ENCODE measurements around the gene KRT8. TPM values are rescaled to one million over a fixed set of nuclear protein-coding genes. Genes with fewer than 3 reads are reported as not detected.
A peak's percentile ranks its signal among the peaks of the same experiment; 100 is the strongest.

Gene KRT8
- total RNA-seq, 1 experiment from 2014 or later: 1,655 TPM

DNA sequence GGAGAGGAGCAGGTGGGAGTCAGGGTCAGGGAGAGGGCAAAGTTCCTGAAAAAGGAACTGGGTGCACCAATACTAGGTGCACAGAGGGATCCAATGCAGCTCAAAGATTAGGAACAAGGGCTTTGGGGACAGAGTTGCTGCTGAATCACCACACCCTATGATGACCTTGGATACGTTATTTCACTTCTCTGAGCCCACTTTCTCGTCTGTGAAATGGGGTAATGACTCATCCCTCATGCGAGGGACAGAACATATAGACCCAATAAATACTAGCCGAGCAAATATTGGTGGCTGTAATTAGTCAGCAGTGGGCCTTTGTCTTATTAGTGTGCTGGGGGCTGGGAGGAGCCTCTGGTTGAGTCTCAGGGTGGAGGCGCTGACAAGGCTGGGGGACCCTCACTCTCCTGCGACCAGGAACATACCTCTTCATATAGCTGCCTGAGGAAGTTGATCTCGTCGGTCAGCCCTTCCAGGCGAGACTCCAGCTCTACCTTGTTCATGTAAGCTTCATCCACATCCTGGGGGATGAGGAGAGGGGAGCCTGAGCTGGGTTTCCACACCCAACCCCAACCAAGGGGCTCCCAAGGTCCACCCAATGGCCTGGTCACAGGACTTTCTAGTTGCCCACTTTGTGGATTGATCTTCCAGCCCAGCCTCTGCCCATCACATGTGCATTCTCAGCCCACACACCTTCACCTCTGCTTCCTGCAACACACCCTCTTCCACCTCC, 4.5 kb downstream of the KRT8 start:
- Histone ChIP-seq H3K9ac (ENCODE audit: low read length) (no peak overlapping the region), H3K27ac (ENCODE audit: low read depth, low read length) (peak overlapping the region; percentile 82), H3K4me3 (replicated peaks in 1 of 2; ENCODE audit: low read depth in 1 of 2, low read length in 2 of 2) (no peak overlapping the region), H3K9me2 (ENCODE audit: insufficient read depth) (no peaks in the 10 kb centered on the region), H3K4me1 (ENCODE audit: control insufficient read depth in 1 of 2, insufficient read depth in 2 of 2, low read length in 2 of 2) (peaks cover 57 to 76% of the 10 kb centered on the region in 2 experiments), H3K79me2 (ENCODE audit: insufficient read depth, low read length) (peaks cover 63% of the 10 kb centered on the region), H3K36me3 (ENCODE audit: control insufficient read depth in 1 of 2, insufficient read depth in 2 of 2, low read length in 2 of 2) (peaks cover 27 to 41% of the 10 kb centered on the region in 2 experiments), H2AFZ (ENCODE audit: low read depth, low read length, poor library complexity, severe bottlenecking) (no peak overlapping the region), H4K20me1 (ENCODE audit: insufficient read depth) (peaks cover 33% of the 10 kb centered on the region; the same call in 1 of the 2 replicates), H3K4me2 (ENCODE audit: low read length) (peak overlapping the region; percentile 17; the same call in 1 of the 2 replicates), H3K9me3 (ENCODE audit: control insufficient read depth in 1 of 2, insufficient read depth in 1 of 2, low read depth in 1 of 2, low read length in 2 of 2) (no peaks in the 10 kb centered on the region), H3K27me3 (ENCODE audit: insufficient read depth, low read length) (no peaks in the 10 kb centered on the region)
- DNase-seq (ENCODE audit: low read depth, low spot score) (no peak), ATAC-seq (no peak)
- ChIA-PET RAD21 (ENCODE audit: low non-redundant PET in 1 of 2, low total read pairs in 2 of 2, uncharacterized antibody in 2 of 2, unreplicated experiment in 2 of 2) (no interaction called here), CTCF (interaction anchor here (1.8 kb wide), 1 partner anchor 15 kb away, joined by 4 read pairs; no protein-coding TSS in a partner anchor), POLR2A (interaction anchor here (0.6 to 18.0 kb wide), 7 partner anchors 15 to 753 kb away, joined by 3 to 379 read pairs (median 5); partner anchors contain the start of genes EIF4B and KRT18)
- TF ChIP-seq JUND (IDR thresholded peaks at IDR 0.05): no peak
- TF ChIP-seq, protein P1, sequence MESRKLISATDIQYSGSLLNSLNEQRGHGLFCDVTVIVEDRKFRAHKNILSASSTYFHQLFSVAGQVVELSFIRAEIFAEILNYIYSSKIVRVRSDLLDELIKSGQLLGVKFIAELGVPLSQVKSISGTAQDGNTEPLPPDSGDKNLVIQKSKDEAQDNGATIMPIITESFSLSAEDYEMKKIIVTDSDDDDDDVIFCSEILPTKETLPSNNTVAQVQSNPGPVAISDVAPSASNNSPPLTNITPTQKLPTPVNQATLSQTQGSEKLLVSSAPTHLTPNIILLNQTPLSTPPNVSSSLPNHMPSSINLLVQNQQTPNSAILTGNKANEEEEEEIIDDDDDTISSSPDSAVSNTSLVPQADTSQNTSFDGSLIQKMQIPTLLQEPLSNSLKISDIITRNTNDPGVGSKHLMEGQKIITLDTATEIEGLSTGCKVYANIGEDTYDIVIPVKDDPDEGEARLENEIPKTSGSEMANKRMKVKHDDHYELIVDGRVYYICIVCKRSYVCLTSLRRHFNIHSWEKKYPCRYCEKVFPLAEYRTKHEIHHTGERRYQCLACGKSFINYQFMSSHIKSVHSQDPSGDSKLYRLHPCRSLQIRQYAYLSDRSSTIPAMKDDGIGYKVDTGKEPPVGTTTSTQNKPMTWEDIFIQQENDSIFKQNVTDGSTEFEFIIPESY (IDR thresholded peaks at IDR 0.05; ENCODE audit: extremely low read depth, insufficient replicate concordance, low read length): no peak
- TF ChIP-seq POLR2AphosphoS5 (IDR thresholded peaks at IDR 0.05; ENCODE audit: low read depth, low read length): peak; percentile 46; the same call in 1 of the 2 replicates
- intact Hi-C loops (cut with micrococcal nuclease): no loop called here
- no TSS peak for BruUV-seq (replicated peaks)
